Heart left ventricle (tissue), 16 donors: ENCODE results near the gene EPGN. TPM values are rescaled to one million over a fixed set of nuclear protein-coding genes. Genes with fewer than 3 reads are reported as not detected.

Source experiments
- ATAC-seq, 4 donors: fragments of 200-7000 bp; cut with Tn5 transposase; one replicate each; pipeline ENCODE4 v1.9.1; 2020 to 2022; ENCODE audit warnings: moderate library complexity in 4 of 4, mild to moderate bottlenecking in 3 of 4, moderate number of reproducible peaks in 1 of 4
- DNase-seq, 5 donors: peaks; one replicate each; pipeline ENCODE4 v3.0.0-alpha.2; 2020
- H3K27ac ChIP-seq, 12 donors: fragments of 200-600 bp; sonication (generic) in 4 of 12; one replicate each; pipeline versions ENCODE4 v1.5.0 to v1.8.0; 2016 to 2022; ENCODE audit warnings: mild to moderate bottlenecking in 2 of 12
- H3K27me3 ChIP-seq, 9 donors: fragments of 200-600 bp; sonication (generic) in 2 of 9; one replicate each; pipeline versions ENCODE4 v1.5.1 to v1.8.0; 2016 to 2022; ENCODE audit warnings: mild to moderate bottlenecking in 3 of 9
- H3K36me3 ChIP-seq, 9 donors: fragments of 200-600 bp; sonication (generic) in 2 of 9; one replicate each; pipeline versions ENCODE4 v1.5.0 to v1.8.0; 2018 to 2022; ENCODE audit warnings: mild to moderate bottlenecking in 2 of 9
- H3K4me1 ChIP-seq, 12 donors: fragments of 200-600 bp; sonication (generic) in 4 of 12; one replicate each; pipeline versions ENCODE4 v1.5.0 to v1.8.0; 2016 to 2022; ENCODE audit warnings: mild to moderate bottlenecking in 3 of 12
- H3K4me3 ChIP-seq, 12 donors: fragments of 200-600 bp; sonication (generic) in 4 of 12; one replicate each; pipeline versions ENCODE4 v1.5.0 to v1.8.0; 2017 to 2022; ENCODE audit warnings: mild to moderate bottlenecking in 9 of 12, moderate library complexity in 4 of 12
- H3K9me3 ChIP-seq, 12 donors: fragments of 200-600 bp; sonication (generic) in 4 of 12; one replicate each; pipeline versions ENCODE4 v1.5.0 to v1.8.0; 2016 to 2022; ENCODE audit warnings: mild to moderate bottlenecking in 1 of 12
- CTCF ChIP-seq, 12 donors: fragments of 200-600 bp; sonication (generic) in 4 of 12; IDR thresholded peaks; one replicate each; pipeline versions ENCODE4 v1.5.0 to v1.8.0; 2018 to 2022; ENCODE audit warnings: antibody characterized with exemption in 12 of 12, mild to moderate bottlenecking in 5 of 12
- POLR2A ChIP-seq, 2 donors: fragments of 450-650 bp; IDR thresholded peaks; one replicate each; pipeline ENCODE4 v1.6.1; 2017; ENCODE audit warnings: antibody characterized with exemption in 2 of 2, mild to moderate bottlenecking in 2 of 2, moderate library complexity in 2 of 2
- WGBS, 4 donors: extraction: QIAGEN DNeasy Blood & Tissue Kit in 2 of 4; methylation state at CpG; one replicate each; pipeline versions ENCODE4 v1.1.5 to v1.1.7; 2013 to 2018; 5-methylcytosine and 5-hydroxymethylcytosine counted together
- intact Hi-C, 10 donors: fragments of 100-400 bp; cut with DNase I; formaldehyde crosslinking; loops; one replicate each; pipeline versions ENCODE4 v1.11.1 to v1.14.2; 2022
- polyA plus RNA-seq, 2 donors: library from polyadenylated mRNA; stranded (reverse); fragments of 200-250 nt; gene quantifications; one replicate each; pipeline ENCODE4 v1.2.3, GENCODE V29; 2013
- total RNA-seq, 9 donors: library from RNA; depleted of rRNA in 2 of 9; stranded (reverse); fragments of >200 nt in 2 of 9; fragmentation: NEBNext Ultra II Directional in 3 of 9; extraction: Animal tissue kit (Norgen Biotek cat#: 25700) in 3 of 9; gene quantifications; one replicate each; pipeline versions ENCODE4 v1.1.0 to v1.2.4, GENCODE V29; 2016 to 2023
- donor health status: ischemic (EF 13 %, LVEDD 7.1; RV severe dilation, severe dysfunction).
- donor health status: healthy with polysubstance abuse.
- donor health status: DM: no; HTN: yes; CAD: no.
- donor health status: DM: no; HTN: no; CAD: no.
- donor health status: ischemic (EF 25% LVEDD 6.9; RV normal size, moderate dysfunction).
- donor health status: ischemic (EF 25% LVEDD 5.7; RV mildly dilated, moderate dysfunction).
- donor health status: healthy.
- donor health status: DM: yes; HTN: yes; CAD: no.
- donor health status: ischemic (EF 35%, LVEDD 5.7; RV mildly dilated, moderate dysfunction).
- donor health status: nonischemic (EF 11% LVEDD 7.7; RV severe dilation, severe dysfunction).
- donor health status: DM: yes; HTN: yes; CAD: no.
- donor health status: PGD.
- donor health status: ischemic (EF 29% LVEDD 5.4; RV normal size, mild dysfunction).
- donor health status: nonischemic (EF 23%, LVEDD 6.1; RV moderate dilation, normal function).

EPGN gene
- total and polyA plus RNA-seq, 11 donors: 5.8 TPM; not detected in 10

- H3K4me1 ChIP-seq: no peaks in the 10 kb centered on the region
- H3K4me3 ChIP-seq: no peak overlapping the region
- ATAC-seq (no peak), DNase-seq (no peak)
- no peaks in the 10 kb centered on the region for H3K9me3 ChIP-seq
- intact Hi-C loops: no loop called here
- TF ChIP-seq CTCF (IDR thresholded peaks at IDR 0.05) (no peak), POLR2A (IDR thresholded peaks at IDR 0.05) (no peak)
- H3K27ac ChIP-seq: no peak overlapping the region
- H3K36me3 ChIP-seq: no peaks in the 10 kb centered on the region
- WGBS, 4 donors: 72 to 82% (median 75%) methylated on average over 3 of the region's 3 CpGs
- H3K27me3 ChIP-seq: no peaks in the 10 kb centered on the region
Measured at GRCh38 chr4:74284053-74284452, 24.2 kb upstream of the EPGN start.

- peaks cover 0 to under 1% (median 0%) of the 10 kb centered on the region in 12 donors for H3K9me3 ChIP-seq
- ATAC-seq: no peak
- H3K27ac ChIP-seq: no peak overlapping the region
- no peaks in the 10 kb centered on the region for H3K27me3 ChIP-seq
- WGBS, 4 donors: 85 to 99% (median 95%) methylated on average over 1 of the region's 1 CpG
- intact Hi-C loops: no loop called here
- TF ChIP-seq POLR2A (IDR thresholded peaks at IDR 0.05): no peak
- TF ChIP-seq CTCF (IDR thresholded peaks at IDR 0.05): no peak
- H3K36me3 ChIP-seq: no peaks in the 10 kb centered on the region
- no peak for DNase-seq
- no peak overlapping the region for H3K4me3 ChIP-seq
- no peaks in the 10 kb centered on the region for H3K4me1 ChIP-seq
Measured at GRCh38 chr4:74287164-74287563, 21.1 kb upstream of the EPGN start.

- no peaks in the 10 kb centered on the region for H3K27me3 ChIP-seq
- ATAC-seq: no peak
- no peak overlapping the region for H3K27ac ChIP-seq
- TF ChIP-seq CTCF (IDR thresholded peaks at IDR 0.05) (no peak), POLR2A (IDR thresholded peaks at IDR 0.05) (no peak)
- intact Hi-C loops: no loop called here
- no peak overlapping the region for H3K4me3 ChIP-seq
- H3K36me3 ChIP-seq: no peaks in the 10 kb centered on the region
- peaks cover 0 to 3% (median 0%) of the 10 kb centered on the region in 12 donors for H3K9me3 ChIP-seq
- DNase-seq: no peak
- no peaks in the 10 kb centered on the region for H3K4me1 ChIP-seq
Measured at GRCh38 chr4:74287791-74288190, 20.5 kb upstream of the EPGN start.

- H3K27me3 ChIP-seq: no peaks in the 10 kb centered on the region
- H3K9me3 ChIP-seq: peaks cover 0 to 3% (median 0%) of the 10 kb centered on the region in 12 donors
- no peaks in the 10 kb centered on the region for H3K4me1 ChIP-seq
- H3K27ac ChIP-seq: no peak overlapping the region
- H3K4me3 ChIP-seq: no peak overlapping the region
- no peak for TF ChIP-seq CTCF (IDR thresholded peaks at IDR 0.05)
- no peak for TF ChIP-seq POLR2A (IDR thresholded peaks at IDR 0.05)
- no peak for DNase-seq
- intact Hi-C loops: no loop called here
- H3K36me3 ChIP-seq: no peaks in the 10 kb centered on the region
- no peak for ATAC-seq
- WGBS, 4 donors: 92 to 96% (median 94%) methylated on average over 1 of the region's 1 CpG
Measured at GRCh38 chr4:74291471-74291870, 16.8 kb upstream of the EPGN start.
